Hematopoietic multipotent progenitor cell treated with erythropoietin and hydrocortisone succinate and interleukin-3 and kit ligand, for 6 days (in vitro differentiated cells): ENCODE data around the gene ITGAX.
"Not testable (repeated sequence)": the region's sequence is repeated elsewhere in the genome, so short reads cannot be mapped to it uniquely, and the experiment has no call there.

ENCODE experiments used
- DNase-seq: peaks from one replicate; pipeline ENCODE4 v3.0.0-alpha.2; 2015

Gene ITGAX

GRCh38 chr16:31412750-31413149, 57.8 kb downstream of the ITGAX start:
- DNase-seq: no peak

DNA sequence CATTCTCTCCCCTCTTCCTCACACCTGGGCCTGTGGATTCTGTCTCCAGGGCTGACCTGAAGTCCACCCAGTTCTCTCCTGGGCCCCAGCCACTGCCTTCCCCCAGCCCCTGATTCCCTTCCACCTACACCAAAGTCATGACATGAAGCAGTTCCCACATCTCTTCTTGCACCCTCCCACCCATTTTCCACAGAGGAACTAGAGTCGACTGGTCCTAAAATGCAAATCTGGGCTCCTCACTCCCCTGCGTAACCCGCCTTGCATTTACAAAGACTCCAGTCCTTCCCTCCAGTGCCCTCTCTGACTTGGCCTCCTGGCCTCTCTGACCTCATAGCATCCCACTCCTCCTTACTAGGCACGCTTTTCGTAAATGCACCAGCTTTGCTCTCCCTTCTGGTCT, 58.4 kb downstream of the ITGAX start:
- DNase-seq: no peak

DNA sequence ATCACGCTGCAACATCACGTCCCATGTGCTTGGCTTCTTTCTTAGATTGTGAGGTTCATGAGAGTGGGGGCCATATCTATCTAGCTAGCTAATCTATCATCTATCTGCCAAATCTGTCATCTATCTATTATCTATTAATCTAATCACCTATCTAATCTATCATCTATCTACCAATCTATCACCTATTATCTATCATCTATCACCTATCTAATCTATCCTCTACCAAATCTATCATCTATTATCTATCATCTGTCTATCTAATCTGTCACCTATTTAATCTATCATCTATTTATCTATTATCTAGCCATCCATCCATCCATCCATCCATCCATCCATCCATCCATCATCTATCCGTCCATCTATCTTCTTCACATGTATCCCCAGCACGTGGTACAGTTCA, 59.0 kb downstream of the ITGAX start:
- DNase-seq: no peak

DNA sequence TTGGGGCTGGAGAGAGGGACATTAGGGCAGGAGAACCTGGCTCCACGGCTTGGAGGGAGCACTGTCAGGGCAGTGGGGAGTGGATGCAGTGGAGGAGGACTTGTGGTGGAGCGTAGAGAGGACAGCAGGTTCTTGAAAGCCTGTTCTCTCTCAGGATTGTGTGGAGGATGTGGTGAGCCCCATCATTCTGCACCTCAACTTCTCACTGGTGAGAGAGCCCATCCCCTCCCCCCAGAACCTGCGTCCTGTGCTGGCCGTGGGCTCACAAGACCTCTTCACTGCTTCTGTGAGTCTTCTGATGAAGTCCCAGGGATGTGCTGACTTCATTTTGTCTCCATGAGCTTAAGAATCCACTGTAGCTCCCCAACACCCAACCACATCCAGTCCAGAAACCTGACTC, 59.7 kb downstream of the ITGAX start:
- DNase-seq: no peak

DNA sequence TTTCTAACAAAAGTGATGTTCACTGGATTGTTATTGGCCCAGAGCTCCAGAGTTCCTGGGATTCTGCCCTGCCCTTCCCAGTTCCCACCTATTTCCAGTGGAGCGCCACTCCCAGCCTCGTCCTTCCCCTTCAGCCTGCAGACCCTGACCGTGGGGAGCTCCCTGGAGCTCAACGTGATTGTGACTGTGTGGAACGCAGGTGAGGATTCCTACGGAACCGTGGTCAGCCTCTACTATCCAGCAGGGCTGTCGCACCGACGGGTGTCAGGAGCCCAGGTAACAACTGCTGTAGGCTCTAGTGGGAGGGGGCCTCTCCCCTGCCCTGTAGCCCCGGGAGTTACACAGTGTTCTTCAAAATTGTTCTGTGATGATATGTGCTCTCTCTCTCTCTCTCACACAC, 61.4 kb downstream of the ITGAX start:
- DNase-seq: no peak

GRCh38 chr16:31417036-31417435, 62.1 kb downstream of the ITGAX start:
- DNase-seq: not testable (repeated sequence)

- DNase-seq: no peak
Measured at GRCh38 chr16:31417916-31418315, 62.9 kb downstream of the ITGAX start.

- no peak for DNase-seq
Measured at GRCh38 chr16:31420037-31420436, 65.1 kb downstream of the ITGAX start.

- no peak for DNase-seq
Measured at GRCh38 chr16:31421587-31421986, 66.6 kb downstream of the ITGAX start.

GRCh38 chr16:31423241-31423640, 68.3 kb downstream of the ITGAX start:
- DNase-seq: no peak

DNA sequence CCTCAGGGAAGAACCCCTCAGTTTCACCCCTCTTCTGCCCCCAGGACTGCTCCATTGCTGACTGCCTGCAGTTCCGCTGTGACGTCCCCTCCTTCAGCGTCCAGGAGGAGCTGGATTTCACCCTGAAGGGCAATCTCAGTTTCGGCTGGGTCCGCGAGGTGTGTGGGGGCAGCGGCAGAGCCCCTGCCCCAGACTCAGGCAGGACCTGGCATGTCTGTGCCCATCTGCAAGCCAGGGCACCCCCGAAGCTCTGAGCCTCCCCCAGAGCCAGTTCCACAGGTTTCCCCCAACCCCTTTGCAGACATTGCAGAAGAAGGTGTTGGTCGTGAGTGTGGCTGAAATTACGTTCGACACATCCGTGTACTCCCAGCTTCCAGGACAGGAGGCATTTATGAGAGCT, 68.8 kb downstream of the ITGAX start:
- no peak for DNase-seq

GRCh38 chr16:31427441-31428278, 72.7 kb downstream of the ITGAX start:
- peak; percentile 41 for DNase-seq

DNA sequence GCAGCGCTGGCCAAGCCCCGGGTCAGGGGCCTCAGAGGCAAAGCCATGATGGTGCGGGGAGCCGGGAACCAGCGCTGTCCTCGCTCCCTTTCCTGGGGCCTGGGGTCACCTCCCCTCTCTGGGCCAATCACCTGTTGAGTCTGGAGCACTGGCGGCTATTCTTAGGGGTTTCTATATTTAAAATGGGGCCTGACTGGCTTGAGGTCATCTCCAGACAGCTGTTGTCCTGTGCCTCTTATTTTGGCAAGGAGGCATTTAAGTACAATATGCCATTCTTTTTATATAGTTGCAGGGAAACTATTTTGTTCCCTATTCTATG, 73.3 kb downstream of the ITGAX start, which contains the start of gene COX6A2:
Gene COX6A2 (minus strand): TSS at position 82 of the 319 bp plus-strand sequence. CDS start 35 bp downstream, at position 47.
- no peak for DNase-seq

- DNase-seq: no peak
Measured at GRCh38 chr16:31428638-31429247, 73.8 kb downstream of the ITGAX start.

DNA sequence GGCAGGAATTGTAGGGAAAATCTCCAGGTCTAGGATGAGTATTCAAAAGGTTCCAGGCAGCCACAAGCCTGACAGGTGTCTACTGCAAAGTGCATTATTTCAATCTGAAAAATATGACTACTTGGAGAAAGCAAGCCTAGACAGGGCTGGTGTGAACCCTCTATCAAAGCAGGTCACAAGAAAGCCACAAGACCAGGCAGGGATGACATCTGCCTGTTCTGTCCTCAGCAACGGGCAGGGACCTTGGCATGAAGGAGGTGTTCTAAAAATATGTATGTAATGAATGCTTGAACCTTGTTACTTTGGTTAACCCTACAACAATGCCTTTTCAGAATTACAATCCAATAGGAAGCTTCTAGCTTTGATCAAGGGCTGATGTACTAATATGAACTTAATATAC, 74.3 kb downstream of the ITGAX start:
- no peak for DNase-seq

DNA sequence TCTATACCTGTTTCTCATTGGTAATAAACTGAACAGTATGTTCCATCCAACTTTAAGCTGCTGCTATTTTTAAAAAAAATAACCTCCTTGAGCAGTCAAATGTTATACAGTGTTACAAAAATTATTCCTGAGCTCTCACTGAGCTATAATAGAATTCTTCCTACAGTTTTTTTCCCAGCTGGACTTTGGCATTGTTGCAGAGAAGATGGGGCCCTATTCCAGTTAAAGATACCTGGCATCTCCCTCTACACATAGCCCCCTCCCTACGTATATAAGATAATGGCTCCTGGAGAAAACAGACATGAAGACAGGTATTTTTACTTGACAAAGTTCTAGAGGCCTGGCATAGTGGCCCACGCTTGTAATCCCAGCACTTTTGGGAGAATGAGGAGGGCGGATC, 74.8 kb downstream of the ITGAX start:
- no peak for DNase-seq

- DNase-seq: no peak
Measured at GRCh38 chr16:31430380-31431052, 75.5 kb downstream of the ITGAX start.
